ENCODE data around the gene SLC22A3. TPM values are rescaled to one million over a fixed set of nuclear protein-coding genes. Genes with fewer than 3 reads are reported as not detected.

Gene SLC22A3
- total and polyA plus RNA-seq, 2 donors (not counting 1 experiment from before 2014, with no cell fraction given), result not detected

- Mint-ChIP-seq H3K4me3 (no peak overlapping the region), H3K27me3 (peaks cover 36% of the 10 kb centered on the region), H3K27ac (no peak overlapping the region), H3K4me1 (no peaks in the 10 kb centered on the region), H3K9me3 (ENCODE audit: insufficient read depth) (peaks cover 2% of the 10 kb centered on the region)
- Histone ChIP-seq H3K4me1 (ENCODE audit: control insufficient read depth in 2 of 2, insufficient read depth in 2 of 2, low read length in 2 of 2) (no peaks in the 10 kb centered on the region), H2AFZ (ENCODE audit: insufficient read depth, low read depth, low read length, poor library complexity, severe bottlenecking) (no peak overlapping the region), H3K9ac (ENCODE audit: low read length) (no peak overlapping the region), H3K79me2 (ENCODE audit: control insufficient read depth, insufficient read depth, low read length) (no peaks in the 10 kb centered on the region), H3K27me3 (replicated peaks in 1 of 4; ENCODE audit: control extremely low read depth in 1 of 4, control insufficient read depth in 3 of 4, insufficient read depth in 4 of 4, low read length in 3 of 4) (no peaks in the 10 kb centered on the region), H3K36me3 (replicated peaks in 1 of 2; ENCODE audit: control extremely low read depth in 1 of 2, control insufficient read depth in 1 of 2, extremely low read depth in 1 of 2, insufficient read depth in 2 of 2, low read length in 1 of 2) (no peaks in the 10 kb centered on the region), H3K4me2 (replicated peaks; ENCODE audit: low read depth, low read length, poor library complexity, severe bottlenecking) (no peak overlapping the region), H3K4me3 (ENCODE audit: control extremely low read depth in 1 of 5, extremely low read depth in 1 of 5, insufficient read depth in 1 of 5, low read depth in 2 of 5, low read length in 4 of 5) (no peak overlapping the region), H4K20me1 (ENCODE audit: control insufficient read depth, insufficient read depth, low read length, poor library complexity, severe bottlenecking) (no peaks in the 10 kb centered on the region), H3K9me3 (ENCODE audit: control extremely low read depth in 1 of 3, control insufficient read depth in 2 of 3, insufficient read depth in 1 of 3, low read length in 2 of 3) (no peaks in the 10 kb centered on the region), H3K27ac (ENCODE audit: low read length in 2 of 2) (no peak overlapping the region)
- WGBS (ENCODE audit: insufficient coverage), result 92% methylated on average over 9 of the region's 9 CpGs
- CTCF ChIA-PET, result no interaction called here
- TF ChIP-seq EZH2 (IDR thresholded peaks at IDR 0.05; ENCODE audit: borderline replicate concordance, insufficient read depth, low read depth, low read length, poor library complexity, severe bottlenecking) (no peak), CTCF (IDR thresholded peaks at IDR 0.05) (no peak)
- ATAC-seq (ENCODE audit: low read depth) (no peak), DNase-seq (no peak)
- intact Hi-C loops (cut with micrococcal nuclease), result no loop called here
- POLR2A ChIA-PET, result no interaction called here
Measured at GRCh38 chr6:160420253-160420968, 72.2 kb downstream of the SLC22A3 start.

- H3K4me1 Mint-ChIP-seq, result no peaks in the 10 kb centered on the region
- intact Hi-C loops (cut with micrococcal nuclease), result no loop called here
- no peak overlapping the region for H3K4me2 ChIP-seq (replicated peaks; ENCODE audit: low read depth, low read length, poor library complexity, severe bottlenecking)
- no peak for ATAC-seq (ENCODE audit: low read depth)
- no peaks in the 10 kb centered on the region for H3K36me3 ChIP-seq (replicated peaks in 1 of 2; ENCODE audit: control extremely low read depth in 1 of 2, control insufficient read depth in 1 of 2, extremely low read depth in 1 of 2, insufficient read depth in 2 of 2, low read length in 1 of 2)
- 78% methylated on average over 6 of the region's 7 CpGs for WGBS (ENCODE audit: insufficient coverage)
- no peaks in the 10 kb centered on the region for H4K20me1 ChIP-seq (ENCODE audit: control insufficient read depth, insufficient read depth, low read length, poor library complexity, severe bottlenecking)
- H3K27me3 ChIP-seq (replicated peaks in 1 of 4; ENCODE audit: control extremely low read depth in 1 of 4, control insufficient read depth in 3 of 4, insufficient read depth in 4 of 4, low read length in 3 of 4), result peaks cover 0 to 3% (median 0%) of the 10 kb centered on the region in 4 experiments
- H3K9me3 ChIP-seq (ENCODE audit: control extremely low read depth in 1 of 3, control insufficient read depth in 2 of 3, insufficient read depth in 1 of 3, low read length in 2 of 3), result no peaks in the 10 kb centered on the region
- TF ChIP-seq CTCF (IDR thresholded peaks at IDR 0.05) (no peak), EZH2 (IDR thresholded peaks at IDR 0.05; ENCODE audit: borderline replicate concordance, insufficient read depth, low read depth, low read length, poor library complexity, severe bottlenecking) (no peak)
- no peak overlapping the region for H3K4me3 Mint-ChIP-seq
- no peak overlapping the region for H3K27ac ChIP-seq (ENCODE audit: low read length in 2 of 2)
- peaks cover 2% of the 10 kb centered on the region for H3K9me3 Mint-ChIP-seq (ENCODE audit: insufficient read depth)
- ChIA-PET POLR2A (no interaction called here), CTCF (no interaction called here)
- H3K79me2 ChIP-seq (ENCODE audit: control insufficient read depth, insufficient read depth, low read length), result no peaks in the 10 kb centered on the region
- no peak overlapping the region for H2AFZ ChIP-seq (ENCODE audit: insufficient read depth, low read depth, low read length, poor library complexity, severe bottlenecking)
- DNase-seq, result no peak
- H3K4me1 ChIP-seq (ENCODE audit: control insufficient read depth in 2 of 2, insufficient read depth in 2 of 2, low read length in 2 of 2), result no peaks in the 10 kb centered on the region
- no peak overlapping the region for H3K27ac Mint-ChIP-seq
- no peak overlapping the region for H3K4me3 ChIP-seq (ENCODE audit: control extremely low read depth in 1 of 5, extremely low read depth in 1 of 5, insufficient read depth in 1 of 5, low read depth in 2 of 5, low read length in 4 of 5)
- peaks cover 32% of the 10 kb centered on the region for H3K27me3 Mint-ChIP-seq
- no peak overlapping the region for H3K9ac ChIP-seq (ENCODE audit: low read length)
Measured at GRCh38 chr6:160420969-160421556, 72.9 kb downstream of the SLC22A3 start.
